Measurements from ENCODE around the gene OMD. TPM values are rescaled to one million over a fixed set of nuclear protein-coding genes. Genes with fewer than 3 reads are reported as not detected.

Gene OMD
- total and polyA plus RNA-seq, 2 of the 8 experiments (the other 6 are each of a cell fraction or from before 2014, with no cell fraction given), result not detected

DNA sequence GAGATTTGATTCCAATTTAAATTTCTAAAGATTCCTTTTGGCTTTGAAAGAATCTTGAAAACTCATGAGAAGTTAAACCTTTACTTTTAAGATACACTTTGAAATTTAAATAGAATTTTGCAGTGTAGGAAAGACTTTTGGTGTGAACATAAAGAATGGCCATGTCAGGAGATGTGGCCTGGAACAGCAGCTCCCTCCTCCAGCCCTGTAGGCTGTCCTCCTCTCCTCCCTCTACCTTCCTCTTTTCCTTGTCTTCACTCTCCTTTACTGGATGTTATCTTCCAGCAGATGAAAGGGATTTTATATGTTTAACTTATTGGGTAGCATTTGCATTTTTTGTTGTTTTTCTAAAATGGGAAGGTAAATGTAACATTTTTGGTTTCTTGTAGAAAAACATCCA lies 39.1 kb upstream of the OMD start:
- Histone ChIP-seq H3K4me1 (replicated peaks in 1 of 4; ENCODE audit: control insufficient read depth in 3 of 4, insufficient read depth in 4 of 4, low read length in 3 of 4) (no peaks in the 10 kb centered on the region), H4K20me1 (replicated peaks in 1 of 2; ENCODE audit: control insufficient read depth in 1 of 2, insufficient read depth in 2 of 2, low read length in 2 of 2) (no peaks in the 10 kb centered on the region), H3K23ac (ENCODE audit: insufficient read length) (no peak overlapping the region), H3K4me2 (ENCODE audit: insufficient read depth in 1 of 2, low read depth in 2 of 2, low read length in 2 of 2) (no peak overlapping the region), H2AFZ (ENCODE audit: low read length) (no peak overlapping the region), H4K91ac (replicated peaks; ENCODE audit: insufficient read length, low read length) (no peak overlapping the region), H4K5ac (ENCODE audit: insufficient read length, low read depth, low read length) (no peak overlapping the region), H2BK5ac (ENCODE audit: low read depth, low read length) (no peak overlapping the region), H3K36me3 (ENCODE audit: control insufficient read depth in 2 of 4, insufficient read depth in 4 of 4, low read length in 3 of 4) (no peaks in the 10 kb centered on the region), H4K8ac (ENCODE audit: extremely low read depth, insufficient read depth, low read length) (no peak overlapping the region), H3K18ac (ENCODE audit: extremely low read depth, low read length) (no peak overlapping the region), H3K27me3 (replicated peaks in 1 of 4; ENCODE audit: control insufficient read depth in 3 of 4, extremely low read depth in 1 of 4, insufficient read depth in 3 of 4, low read length in 3 of 4) (no peaks in the 10 kb centered on the region), H2AK5ac (ENCODE audit: low read depth, low read length) (no peak overlapping the region), H2BK120ac (replicated peaks; ENCODE audit: low read depth, low read length) (no peak overlapping the region), H3K79me2 (ENCODE audit: control insufficient read depth in 1 of 2, insufficient read depth in 2 of 2, low read length in 2 of 2) (no peaks in the 10 kb centered on the region), H3K79me1 (ENCODE audit: low read depth, low read length) (no peaks in the 10 kb centered on the region), H3K9me3 (ENCODE audit: insufficient read depth in 2 of 2, low read depth in 1 of 2, low read length in 1 of 2) (no peaks in the 10 kb centered on the region), H2BK20ac (ENCODE audit: low read length) (no peak overlapping the region), H2BK12ac (ENCODE audit: low read depth, low read length) (no peak overlapping the region), H3K14ac (ENCODE audit: insufficient read length) (no peak overlapping the region), H3K27ac (ENCODE audit: low read depth, low read length) (no peak overlapping the region), H3K4me3 (ENCODE audit: extremely low read depth in 1 of 4, insufficient read depth in 2 of 4, low read depth in 3 of 4, low read length in 4 of 4) (no peak overlapping the region), H3K56ac (replicated peaks; ENCODE audit: insufficient read length, low read depth, low read length) (no peak overlapping the region), H2BK15ac (ENCODE audit: low read length) (no peak overlapping the region), H3K9ac (replicated peaks in 1 of 4; ENCODE audit: extremely low read depth in 1 of 4, low read depth in 3 of 4, low read length in 3 of 4) (no peak overlapping the region), H3K23me2 (ENCODE audit: low read depth, low read length) (no peaks in the 10 kb centered on the region), H3K4ac (replicated peaks; ENCODE audit: insufficient read length, low read depth, low read length) (no peak overlapping the region)
- CTCF ChIA-PET (ENCODE audit: partially characterized antibody), result interaction anchor here (1.0 to 1.2 kb wide), 4 partner anchors 8 to 324 kb away, joined by 3 read pairs; no protein-coding TSS in a partner anchor
- FAIRE-seq, result no peak
- POLR2A ChIA-PET (ENCODE audit: partially characterized antibody), result no interaction called here
- no peak for DNase-seq (ENCODE audit: low read depth in 1 of 2, low spot score in 2 of 2)
- TF ChIP-seq RBBP5 (IDR thresholded peaks at IDR 0.05; ENCODE audit: borderline replicate concordance, low read depth, low read length) (no peak), TAF1 (IDR thresholded peaks at IDR 0.05; ENCODE audit: low read depth, low read length) (no peak), ATF3 (IDR thresholded peaks at IDR 0.05; ENCODE audit: insufficient read depth, low read depth, low read length) (no peak), TBP (IDR thresholded peaks at IDR 0.05; ENCODE audit: low read depth, low read length) (no peak), GABPA (IDR thresholded peaks at IDR 0.05; ENCODE audit: borderline replicate concordance, insufficient read depth, low read length) (no peak), SIX5 (IDR thresholded peaks at IDR 0.05; ENCODE audit: low read depth, low read length) (no peak), EGR1 (IDR thresholded peaks at IDR 0.05; ENCODE audit: borderline replicate concordance, low read depth, low read length) (no peak)

Data from H1 (cell line).